Lower leg skin (tissue), 3 donors: ENCODE measurements around the gene MEI1.

ENCODE experiments used
- POLR2A ChIP-seq, 2 donors: fragments of 450-650 bp; IDR thresholded peaks; one replicate each; pipeline ENCODE4 v1.6.1; 2016 to 2017; ENCODE audit warnings: antibody characterized with exemption in 2 of 2, mild to moderate bottlenecking in 1 of 2, moderate library complexity in 1 of 2
- TF ChIP-seq, protein P1 (sequence below), 3 donors: fragments of 450-650 bp; IDR thresholded peaks; one replicate each; pipeline ENCODE4 v1.5.1; 2016; ENCODE audit warnings: antibody characterized with exemption in 3 of 3, mild to moderate bottlenecking in 3 of 3, moderate library complexity in 2 of 3

DNA sequence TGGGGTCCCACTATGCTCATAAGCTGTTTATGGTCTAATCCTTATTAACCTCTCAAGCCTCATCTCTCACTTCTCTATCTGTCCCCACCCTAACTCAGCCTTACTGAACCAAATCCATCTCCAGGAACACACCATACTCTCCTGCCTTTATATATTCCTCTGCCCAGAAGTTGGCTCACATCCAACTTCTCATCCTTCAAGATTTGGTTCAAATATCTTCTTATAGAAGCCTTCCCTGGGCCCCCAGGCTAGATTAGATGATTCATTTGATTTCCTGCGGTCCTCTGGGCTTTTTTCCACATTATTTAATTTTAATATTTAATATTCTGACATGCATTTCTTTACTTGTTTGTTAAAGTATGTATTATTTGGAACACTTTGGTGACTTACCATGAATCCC is 23.2 kb downstream of the MEI1 start:
- TF ChIP-seq, protein P1, sequence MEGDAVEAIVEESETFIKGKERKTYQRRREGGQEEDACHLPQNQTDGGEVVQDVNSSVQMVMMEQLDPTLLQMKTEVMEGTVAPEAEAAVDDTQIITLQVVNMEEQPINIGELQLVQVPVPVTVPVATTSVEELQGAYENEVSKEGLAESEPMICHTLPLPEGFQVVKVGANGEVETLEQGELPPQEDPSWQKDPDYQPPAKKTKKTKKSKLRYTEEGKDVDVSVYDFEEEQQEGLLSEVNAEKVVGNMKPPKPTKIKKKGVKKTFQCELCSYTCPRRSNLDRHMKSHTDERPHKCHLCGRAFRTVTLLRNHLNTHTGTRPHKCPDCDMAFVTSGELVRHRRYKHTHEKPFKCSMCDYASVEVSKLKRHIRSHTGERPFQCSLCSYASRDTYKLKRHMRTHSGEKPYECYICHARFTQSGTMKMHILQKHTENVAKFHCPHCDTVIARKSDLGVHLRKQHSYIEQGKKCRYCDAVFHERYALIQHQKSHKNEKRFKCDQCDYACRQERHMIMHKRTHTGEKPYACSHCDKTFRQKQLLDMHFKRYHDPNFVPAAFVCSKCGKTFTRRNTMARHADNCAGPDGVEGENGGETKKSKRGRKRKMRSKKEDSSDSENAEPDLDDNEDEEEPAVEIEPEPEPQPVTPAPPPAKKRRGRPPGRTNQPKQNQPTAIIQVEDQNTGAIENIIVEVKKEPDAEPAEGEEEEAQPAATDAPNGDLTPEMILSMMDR (IDR thresholded peaks at IDR 0.05) = no peak
- no peak for TF ChIP-seq POLR2A (IDR thresholded peaks at IDR 0.05)
